ENCODE data around the gene DEFB128.
"Not testable (repeated sequence)": the region's sequence is repeated elsewhere in the genome, so short reads cannot be mapped to it uniquely, and the experiment has no call there.

GRCh38 chr20:203630-204029 lies 14.1 kb upstream of the DEFB128 start:
- not testable (repeated sequence) for TF ChIP-seq CTCF (IDR thresholded peaks at IDR 0.05; ENCODE audit: insufficient read depth, low read length); POLR2AphosphoS5 (IDR thresholded peaks at IDR 0.05; ENCODE audit: low read depth)

Measured in HL-60 (cell line).